HEK293T (cell line): ENCODE results near the gene EPB41L4B.

Experiments
- CTCF ChIA-PET: fragments of 350-600 bp; formaldehyde crosslinking; extraction: SDS; loops from one replicate; lab custom pipeline; 2021; ENCODE audit warnings: antibody characterized with exemption, inconsistent platforms; lab: Yijun Ruan, JAX
- POLR2A ChIA-PET: fragments of 350-600 bp; formaldehyde crosslinking; extraction: SDS; loops from one replicate; lab custom pipeline; 2020; ENCODE audit warnings: antibody characterized with exemption, inconsistent platforms; lab: Yijun Ruan, JAX
- DNase-seq: peaks from one replicate; pipeline ENCODE4 v3.0.0; 2012; ENCODE audit warnings: mixed read lengths; ENCODE audit errors: extremely low spot score
- ARNT ChIP-seq: fragments of 450-650 bp; IDR thresholded peaks from 2 replicates; pipeline ENCODE4 v1.6.1; 2017; ENCODE audit warnings: mild to moderate bottlenecking
- BHLHE40 ChIP-seq: fragments of 450-650 bp; IDR thresholded peaks from 2 replicates; pipeline ENCODE4 v1.6.1; 2016; ENCODE audit warnings: mild to moderate bottlenecking, moderate library complexity, borderline replicate concordance
- CTBP1 ChIP-seq: fragments of 450-650 bp; IDR thresholded peaks from 2 replicates; pipeline ENCODE4 v1.6.1; 2016; ENCODE audit warnings: borderline replicate concordance
- ELF4 ChIP-seq: fragments of 450-650 bp; IDR thresholded peaks from 2 replicates; pipeline ENCODE4 v1.6.1; 2017; ENCODE audit warnings: antibody characterized with exemption
- FOXA1 ChIP-seq: fragments of 450-650 bp; IDR thresholded peaks from 2 replicates; pipeline ENCODE4 v1.6.1; 2016; ENCODE audit warnings: mild to moderate bottlenecking
- FOXK2 ChIP-seq: fragments of 450-650 bp; IDR thresholded peaks from 2 replicates; pipeline ENCODE4 v1.6.1; 2016; ENCODE audit warnings: mild to moderate bottlenecking
- FOXM1 ChIP-seq: fragments of 450-650 bp; IDR thresholded peaks from 2 replicates; pipeline ENCODE4 v1.6.1; 2017; ENCODE audit warnings: mild to moderate bottlenecking, borderline replicate concordance
- HDGF ChIP-seq: fragments of 450-650 bp; IDR thresholded peaks from 2 replicates; pipeline ENCODE4 v1.6.1; 2017; ENCODE audit warnings: antibody characterized with exemption, borderline replicate concordance
- L3MBTL2 ChIP-seq: fragments of 450-650 bp; conservative IDR thresholded peaks from 2 replicates; pipeline ENCODE4 v1.6.1; 2016; ENCODE audit warnings: mild to moderate bottlenecking
- LEF1 ChIP-seq: fragments of 450-650 bp; IDR thresholded peaks from 2 replicates; pipeline ENCODE4 v1.6.1; 2017; ENCODE audit warnings: mild to moderate bottlenecking, borderline replicate concordance
- NFRKB ChIP-seq: fragments of 450-650 bp; IDR thresholded peaks from 2 replicates; pipeline ENCODE4 v1.6.1; 2016; ENCODE audit warnings: mild to moderate bottlenecking, moderate library complexity
- PKNOX1 ChIP-seq: fragments of 450-650 bp; IDR thresholded peaks from 2 replicates; pipeline ENCODE4 v1.6.1; 2016
- SP1 ChIP-seq: fragments of 450-650 bp; IDR thresholded peaks from 2 replicates; pipeline ENCODE4 v1.6.1; 2017
- SUZ12 ChIP-seq: fragments of 450-650 bp; IDR thresholded peaks from 2 replicates; pipeline ENCODE4 v1.6.1; 2016; ENCODE audit warnings: mild to moderate bottlenecking
- TARDBP ChIP-seq: fragments of 450-650 bp; IDR thresholded peaks from 2 replicates; pipeline ENCODE4 v1.6.1; 2016
- ZNF384 ChIP-seq: fragments of 450-650 bp; IDR thresholded peaks from 2 replicates; pipeline ENCODE4 v1.6.1; 2016

The EPB41L4B gene

GRCh38 chr9:109354190-109354589 is 33.3 kb upstream of the EPB41L4B start:
- ChIA-PET CTCF (no interaction called here), POLR2A (no interaction called here)
- TF ChIP-seq PKNOX1 (no peak), HDGF (no peak), BHLHE40 (no peak), CTBP1 (no peak), TARDBP (no peak), SUZ12 (no peak), ZNF384 (no peak), LEF1 (no peak), FOXA1 (no peak), FOXM1 (no peak), NFRKB (no peak), ARNT (no peak), SP1 (no peak), FOXK2 (no peak), L3MBTL2 (no peak)
- DNase-seq = no peak

DNA sequence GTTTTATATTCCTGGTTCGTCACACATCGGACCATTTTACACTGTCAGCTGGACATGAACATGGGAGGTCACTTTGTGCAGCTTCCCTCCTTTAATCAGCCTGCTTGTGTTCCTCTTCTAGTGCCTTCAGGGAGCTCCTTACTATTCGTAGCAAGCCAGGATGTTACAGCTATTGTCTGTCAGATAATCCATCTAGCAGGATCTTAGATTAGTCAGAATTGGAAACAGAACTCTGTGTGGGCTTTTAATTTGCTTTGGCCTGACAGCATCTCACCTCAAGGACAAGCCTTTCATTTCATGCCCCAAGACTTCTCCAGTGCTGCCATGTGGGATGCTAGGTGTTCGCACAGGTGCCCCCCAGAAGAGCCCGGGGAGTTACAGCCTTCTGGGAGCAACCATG is 30.2 kb upstream of the EPB41L4B start:
- CTCF ChIA-PET = no interaction called here
- POLR2A ChIA-PET = no interaction called here
- no peak for DNase-seq
- TF ChIP-seq ZNF384 (no peak), ARNT (no peak)

DNA sequence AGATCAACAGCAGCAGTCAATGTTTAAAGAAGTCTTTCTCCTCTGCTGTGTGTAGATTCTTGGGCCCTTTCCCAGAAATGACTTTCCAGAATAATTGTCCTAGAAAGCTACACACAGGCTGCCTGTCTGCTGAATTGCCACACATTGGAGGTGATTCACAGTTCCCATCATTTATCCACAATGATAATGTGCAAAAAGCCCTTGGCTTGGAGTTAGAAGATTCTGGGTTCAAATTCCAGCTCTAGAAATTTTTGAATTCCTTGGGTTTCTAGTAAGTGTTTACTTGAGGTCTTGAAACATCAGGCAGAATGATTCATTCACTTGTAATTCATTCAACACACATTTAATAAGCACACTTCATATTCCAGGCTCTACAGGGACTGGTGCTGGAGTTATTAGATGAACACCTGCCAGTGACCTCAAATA is 28.6 kb upstream of the EPB41L4B start:
- no peak for DNase-seq
- POLR2A ChIA-PET = no interaction called here
- TF ChIP-seq TARDBP = no peak
- no peak for TF ChIP-seq BHLHE40
- TF ChIP-seq PKNOX1 = no peak
- TF ChIP-seq ZNF384 = no peak
- no peak for TF ChIP-seq CTBP1
- no peak for TF ChIP-seq NFRKB
- no peak for TF ChIP-seq SP1
- TF ChIP-seq SUZ12 = no peak
- no peak for TF ChIP-seq FOXK2
- no peak for TF ChIP-seq FOXA1
- TF ChIP-seq FOXM1 = no peak
- TF ChIP-seq LEF1 = no peak
- TF ChIP-seq ELF4 = no peak
- TF ChIP-seq L3MBTL2 = no peak
- no peak for TF ChIP-seq HDGF
- no peak for TF ChIP-seq ARNT
- CTCF ChIA-PET = no interaction called here

GRCh38 chr9:109346904-109347303 is 26.0 kb upstream of the EPB41L4B start:
- POLR2A ChIA-PET = no interaction called here
- DNase-seq = no peak
- CTCF ChIA-PET = interaction anchor here (1.2 to 2.1 kb wide), 2 partner anchors 10 kb away, joined by 3 to 9 read pairs; no protein-coding TSS in a partner anchor

GRCh38 chr9:109344866-109345265 is 24.0 kb upstream of the EPB41L4B start:
- CTCF ChIA-PET = interaction anchor here (0.7 to 1.1 kb wide), 2 partner anchors 11 to 23 kb away, joined by 3 read pairs; no protein-coding TSS in a partner anchor
- TF ChIP-seq TARDBP (no peak), FOXK2 (no peak), ZNF384 (no peak), ARNT (no peak), FOXA1 (no peak), SP1 (no peak), NFRKB (no peak), FOXM1 (no peak), SUZ12 (no peak), PKNOX1 (no peak), BHLHE40 (no peak), L3MBTL2 (no peak), ELF4 (no peak), LEF1 (no peak), CTBP1 (no peak), HDGF (no peak)
- POLR2A ChIA-PET = no interaction called here
- no peak for DNase-seq

More at GRCh38 chr9:109346904-109347303, 26.0 kb upstream of the EPB41L4B start:
- no peak for TF ChIP-seq L3MBTL2
- no peak for TF ChIP-seq LEF1
- TF ChIP-seq ZNF384 = no peak
- TF ChIP-seq FOXA1 = no peak
- TF ChIP-seq CTBP1 = no peak
- TF ChIP-seq ELF4 = no peak
- no peak for TF ChIP-seq PKNOX1

DNA sequence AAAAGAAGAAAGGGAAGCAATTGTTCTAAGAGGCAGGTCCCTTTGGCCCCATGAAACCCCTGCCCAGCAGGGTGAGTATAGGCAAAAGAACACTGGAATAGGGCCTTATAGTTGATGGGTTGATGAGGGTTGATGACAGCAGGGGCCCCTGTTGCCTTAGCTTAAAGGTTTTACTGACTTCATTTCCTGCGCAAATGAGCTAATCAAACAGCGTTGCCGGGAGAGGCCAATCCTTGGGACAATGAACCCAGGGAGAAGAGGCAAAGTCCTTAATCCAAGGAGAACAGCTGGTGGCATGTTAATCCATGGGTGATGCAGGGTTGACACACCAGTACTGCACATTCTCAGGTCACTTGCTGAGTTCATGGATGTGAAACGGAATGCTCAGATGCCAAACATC is 22.0 kb upstream of the EPB41L4B start:
- CTCF ChIA-PET = no interaction called here
- TF ChIP-seq NFRKB (no peak), FOXA1 (no peak), CTBP1 (no peak), BHLHE40 (no peak), ELF4 (no peak), ZNF384 (no peak), PKNOX1 (no peak), LEF1 (no peak), L3MBTL2 (no peak), ARNT (no peak), FOXK2 (no peak), HDGF (no peak), SP1 (no peak), SUZ12 (no peak), TARDBP (no peak), FOXM1 (no peak)
- POLR2A ChIA-PET = no interaction called here
- no peak for DNase-seq
